H1 (cell line): ENCODE measurements around the gene SHOX. TPM values are rescaled to one million over a fixed set of nuclear protein-coding genes. Genes with fewer than 3 reads are reported as not detected.
A peak's percentile ranks its signal among the peaks of the same experiment; 100 is the strongest.

ENCODE experiments used
- CTCF ChIA-PET: fragments of 300-600 bp; sonication (Branson Sonifier 250); formaldehyde crosslinking; loops from one replicate; lab custom pipeline; 2021; ENCODE audit not compliant: partially characterized antibody; lab: Charles Lee
- POLR2A ChIA-PET: fragments of 300-600 bp; sonication (Branson Sonifier 250); formaldehyde crosslinking; loops from one replicate; lab custom pipeline; 2021; ENCODE audit warnings: inconsistent platforms; ENCODE audit not compliant: partially characterized antibody; lab: Charles Lee
- DNase-seq, 2 experiments: peaks; one replicate each; pipeline versions ENCODE4 v3.0.0 to v3.0.0-alpha.2; 2010 to 2022; ENCODE audit warnings: low spot score in 2 of 2, low read depth in 1 of 2, mixed read lengths in 1 of 2
- FAIRE-seq: peaks from 2 replicates; lab custom pipeline; 2011; peaks lifted over from hg19 to GRCh38; lab: Jason Lieb, UNC
- H2AFZ ChIP-seq: 2 replicates; pipeline ENCODE4 v1.8.1; 2012; ENCODE audit warnings: low read length, inconsistent platforms
- H2AK5ac ChIP-seq: 2 replicates; pipeline ENCODE4 v1.6.1; 2013; ENCODE audit warnings: low read depth, low read length
- H2BK120ac ChIP-seq: replicated peaks from 2 replicates; pipeline ENCODE3; 2013; ENCODE audit warnings: low read depth, low read length, inconsistent platforms
- H2BK12ac ChIP-seq: 2 replicates; pipeline ENCODE4 v1.6.1; 2013; ENCODE audit warnings: low read depth, low read length
- H2BK15ac ChIP-seq: 2 replicates; pipeline ENCODE4 v1.6.1; 2013; ENCODE audit warnings: low read length
- H2BK20ac ChIP-seq: 2 replicates; pipeline ENCODE4 v1.6.1; 2013; ENCODE audit warnings: low read length
- H2BK5ac ChIP-seq: 2 replicates; pipeline ENCODE4 v1.6.1; 2013; ENCODE audit warnings: low read depth, low read length
- H3K14ac ChIP-seq: 2 replicates; pipeline ENCODE4 v1.6.1; 2013; ENCODE audit warnings: inconsistent platforms; ENCODE audit not compliant: insufficient read length
- H3K18ac ChIP-seq: 2 replicates; pipeline ENCODE4 v1.6.1; 2013; ENCODE audit warnings: low read length; ENCODE audit errors: extremely low read depth
- H3K23ac ChIP-seq: 2 replicates; pipeline ENCODE4 v1.6.1; 2013; ENCODE audit warnings: inconsistent platforms; ENCODE audit not compliant: insufficient read length
- H3K23me2 ChIP-seq: 2 replicates; pipeline ENCODE4 v1.6.1; 2013; ENCODE audit warnings: low read depth, low read length
- H3K27ac ChIP-seq: 2 replicates; pipeline ENCODE4 v1.6.1; 2011; ENCODE audit warnings: low read depth, low read length, inconsistent platforms
- H3K27me3 ChIP-seq, 4 experiments: replicated peaks in 1 of 4; 1 replicate in 1 of 4; 2 replicates in 3 of 4; pipeline versions ENCODE4 v1.6.1 to v1.8.1; 2011 to 2013; ENCODE audit warnings: low read length in 3 of 4, mild to moderate bottlenecking in 3 of 4, inconsistent platforms in 2 of 4, mixed read lengths in 2 of 4, moderate library complexity in 1 of 4; ENCODE audit not compliant: control insufficient read depth in 3 of 4, insufficient read depth in 3 of 4; ENCODE audit errors: extremely low read depth in 1 of 4
- H3K36me3 ChIP-seq, 4 experiments: 2 replicates each; pipeline versions ENCODE4 v1.6.1 to v1.8.1; 2011 to 2013; ENCODE audit warnings: mild to moderate bottlenecking in 4 of 4, low read length in 3 of 4, moderate library complexity in 2 of 4, control low read depth in 1 of 4, inconsistent platforms in 1 of 4; ENCODE audit not compliant: insufficient read depth in 4 of 4, control insufficient read depth in 2 of 4
- H3K4ac ChIP-seq: replicated peaks from 2 replicates; pipeline ENCODE3; 2013; ENCODE audit warnings: low read length, low read depth, mixed read lengths, inconsistent platforms; ENCODE audit not compliant: insufficient read length
- H3K4me1 ChIP-seq, 4 experiments: replicated peaks in 1 of 4; 1 replicate in 1 of 4; 2 replicates in 3 of 4; pipeline versions ENCODE4 v1.6.1 to v1.8.1; 2011 to 2013; ENCODE audit warnings: low read length in 3 of 4, inconsistent platforms in 2 of 4, mixed read lengths in 1 of 4; ENCODE audit not compliant: insufficient read depth in 4 of 4, control insufficient read depth in 3 of 4
- H3K4me2 ChIP-seq, 2 experiments: 2 replicates each; pipeline versions ENCODE4 v1.6.1 to v1.8.1; 2011 to 2013; ENCODE audit warnings: low read depth in 2 of 2, low read length in 2 of 2, control low read depth in 1 of 2, inconsistent platforms in 1 of 2, mild to moderate bottlenecking in 1 of 2; ENCODE audit not compliant: insufficient read depth in 1 of 2
- H3K4me3 ChIP-seq, 4 experiments: fragments of 200-600, 300-600 bp in 1 of 4; sonication (generic), shearing (Covaris generic), sonication (Bioruptor Twin) in 1 of 4; 2 replicates each; pipeline versions ENCODE4 v1.5.1 to v1.8.1; 2011 to 2016; ENCODE audit warnings: low read length in 4 of 4, low read depth in 3 of 4, control low read depth in 2 of 4, inconsistent platforms in 2 of 4, mild to moderate bottlenecking in 2 of 4, mixed read lengths in 1 of 4, moderate library complexity in 1 of 4; ENCODE audit not compliant: insufficient read depth in 2 of 4; ENCODE audit errors: extremely low read depth in 1 of 4
- H3K56ac ChIP-seq: replicated peaks from 2 replicates; pipeline ENCODE3; 2013; ENCODE audit warnings: low read depth, mild to moderate bottlenecking, mixed read lengths, low read length, inconsistent platforms; ENCODE audit not compliant: insufficient read length
- H3K79me1 ChIP-seq: 2 replicates; pipeline ENCODE4 v1.6.1; 2013; ENCODE audit warnings: low read depth, low read length, control low read depth
- H3K79me2 ChIP-seq, 2 experiments: 2 replicates each; pipeline versions ENCODE4 v1.6.1 to v1.8.1; 2012 to 2013; ENCODE audit warnings: low read length in 2 of 2, mild to moderate bottlenecking in 2 of 2, inconsistent platforms in 1 of 2; ENCODE audit not compliant: insufficient read depth in 2 of 2, control insufficient read depth in 1 of 2
- H3K9ac ChIP-seq, 4 experiments: replicated peaks in 1 of 4; 1 replicate in 1 of 4; 2 replicates in 3 of 4; pipeline versions ENCODE4 v1.6.1 to v1.8.1; 2011 to 2013; ENCODE audit warnings: low read depth in 3 of 4, low read length in 3 of 4, control low read depth in 2 of 4, mild to moderate bottlenecking in 2 of 4, moderate library complexity in 2 of 4, inconsistent platforms in 1 of 4; ENCODE audit errors: extremely low read depth in 1 of 4
- H3K9me3 ChIP-seq, 2 experiments: 2 replicates each; pipeline versions ENCODE4 v1.6.1 to v1.8.1; 2012 to 2013; ENCODE audit warnings: mild to moderate bottlenecking in 2 of 2, moderate library complexity in 2 of 2, control low read depth in 1 of 2, inconsistent platforms in 1 of 2, low read depth in 1 of 2, low read length in 1 of 2, mixed read lengths in 1 of 2; ENCODE audit not compliant: insufficient read depth in 2 of 2
- H4K20me1 ChIP-seq, 2 experiments: replicated peaks in 1 of 2; 2 replicates each; pipeline versions ENCODE3 to v1.8.1; 2011 to 2013; ENCODE audit warnings: inconsistent platforms in 2 of 2, low read length in 2 of 2, mild to moderate bottlenecking in 1 of 2; ENCODE audit not compliant: insufficient read depth in 2 of 2, control insufficient read depth in 1 of 2
- H4K5ac ChIP-seq: 2 replicates; pipeline ENCODE4 v1.6.1; 2013; ENCODE audit warnings: low read length, low read depth, mixed read lengths, inconsistent platforms; ENCODE audit not compliant: insufficient read length
- H4K8ac ChIP-seq: 2 replicates; pipeline ENCODE4 v1.8.0; 2013; ENCODE audit warnings: mild to moderate bottlenecking, moderate library complexity, low read length, inconsistent platforms; ENCODE audit not compliant: insufficient read depth; ENCODE audit errors: extremely low read depth
- H4K91ac ChIP-seq: replicated peaks from 2 replicates; pipeline ENCODE3; 2013; ENCODE audit warnings: low read length, mixed read lengths, inconsistent platforms; ENCODE audit not compliant: insufficient read length
- CBX8 ChIP-seq: fragments of 300-800, 300-1000 bp; sonication (generic); IDR thresholded peaks from 2 replicates; pipeline ENCODE4 v1.7.1; 2016; ENCODE audit warnings: low read depth, low read length, borderline replicate concordance
- CTBP2 ChIP-seq: IDR thresholded peaks from 2 replicates; pipeline ENCODE4 v1.7.0; 2011; ENCODE audit warnings: borderline replicate concordance, mild to moderate bottlenecking, moderate library complexity, mixed read lengths, low read length; ENCODE audit not compliant: insufficient read depth, insufficient read length
- HDAC2 ChIP-seq, 2 experiments: fragments of 300-600 bp in 1 of 2; sonication (generic) in 1 of 2; IDR thresholded peaks; 2 replicates each; pipeline ENCODE4 v1.6.1; 2011 to 2012; ENCODE audit warnings: low read depth in 2 of 2, low read length in 2 of 2, mild to moderate bottlenecking in 2 of 2, moderate library complexity in 2 of 2, borderline replicate concordance in 1 of 2, inconsistent platforms in 1 of 2
- RNF2 ChIP-seq: fragments of 200-900, 300-1000 bp; sonication (generic); IDR thresholded peaks from 2 replicates; pipeline ENCODE4 v1.7.1; 2016; ENCODE audit warnings: borderline replicate concordance, low read depth, mild to moderate bottlenecking, antibody characterized with exemption, low read length; ENCODE audit not compliant: poor library complexity, severe bottlenecking; ENCODE audit errors: missing control alignments
- RXRA ChIP-seq: IDR thresholded peaks from 2 replicates; pipeline ENCODE4 v1.6.1; 2011; ENCODE audit warnings: low read depth, mild to moderate bottlenecking, low read length, moderate library complexity; ENCODE audit not compliant: insufficient read depth
- SUZ12 ChIP-seq: fragments of 200-600 bp; sonication (generic); IDR thresholded peaks from 2 replicates; pipeline ENCODE4 v1.6.1; 2012; ENCODE audit warnings: mild to moderate bottlenecking, inconsistent platforms, low read length, moderate library complexity, mixed read lengths
- WGBS, 2 experiments: shearing (Covaris generic) in 1 of 2; methylation state at CpG; one replicate each; pipeline versions ENCODE4 v1.1.6 to v1.1.7; 2013 to 2015; ENCODE audit warnings: low lambda C conversion rate in 2 of 2, mixed read lengths in 2 of 2, inconsistent platforms in 1 of 2, low coverage in 1 of 2, missing lambda C conversion rate in 1 of 2; ENCODE audit not compliant: insufficient replicate concordance in 2 of 2, insufficient coverage in 1 of 2, insufficient read length in 1 of 2; ENCODE audit errors: extremely low coverage in 1 of 2, missing lambda C conversion rate in 1 of 2; 5-methylcytosine and 5-hydroxymethylcytosine counted together
- polyA plus RNA-seq, 7 experiments: library from polyadenylated mRNA; depleted of rRNA in 3 of 7; stranded (reverse) in 5 of 7; unstranded in 2 of 7; fragments of >200 nt in 5 of 7; fragments of 200-250 nt in 2 of 7; gene quantifications; 1 replicate in 5 of 7; 2 replicates in 1 of 7; 4 replicates in 1 of 7; pipeline versions ENCODE4 v1.2.1 to v1.2.3, GENCODE V29; 2011 to 2013; ENCODE audit warnings: missing spikeins in 2 of 7, mixed read lengths in 2 of 7
- total RNA-seq: library from RNA; stranded (reverse); fragmentation: NEBNext Ultra II Directional; extraction: Animal tissue kit (Norgen Biotek cat#: 25700); gene quantifications from 2 replicates; pipeline ENCODE4 v1.2.1, GENCODE V29; 2021

SHOX gene
- total and polyA plus RNA-seq, 2 of the 8 experiments (the other 6 are each of a cell fraction or from before 2014, with no cell fraction given) = 0.05 to 0.15 TPM

GRCh38 chrX:629230-630006 lies 1.2 kb upstream of the SHOX start:
- CTCF ChIA-PET = no interaction called here
- H3K27ac ChIP-seq = no peak overlapping the region
- H2AFZ ChIP-seq = no peak overlapping the region
- H3K14ac ChIP-seq = no peak overlapping the region
- peak overlapping the region; percentile 71 to 79 for H3K4me2 ChIP-seq
- no peaks in the 10 kb centered on the region; a peak in 1 of 4 replicates for H3K9me3 ChIP-seq
- no peaks in the 10 kb centered on the region for H3K79me1 ChIP-seq
- no peak overlapping the region for H3K4ac ChIP-seq
- peaks cover 11 to 28% (median 17%) of the 10 kb centered on the region in 4 experiments for H3K4me1 ChIP-seq
- H4K91ac ChIP-seq = peak overlapping the region; percentile 32
- H3K27me3 ChIP-seq = peaks cover 70 to 94% (median 84%) of the 10 kb centered on the region in 4 experiments
- H3K56ac ChIP-seq = no peak overlapping the region
- peaks cover 4 to 10% of the 10 kb centered on the region in 2 experiments for H4K20me1 ChIP-seq
- H3K18ac ChIP-seq = peak overlapping the region; percentile 24; the same call in 1 of the 2 replicates
- TF ChIP-seq HDAC2 (IDR thresholded peaks at IDR 0.05; ENCODE audit: borderline replicate concordance in 1 of 2, low read depth in 2 of 2, low read length in 2 of 2) = no peak
- TF ChIP-seq RNF2 = peak; percentile 100
- peak; percentile 99 for TF ChIP-seq CBX8
- peak; percentile 94 for TF ChIP-seq SUZ12
- TF ChIP-seq RXRA = no peak
- peak; percentile 9 for TF ChIP-seq CTBP2
- H2BK12ac ChIP-seq = peak overlapping the region; percentile 84; the same call in 1 of the 2 replicates
- no peaks in the 10 kb centered on the region; the same call in 1 of the 2 replicates for H3K23me2 ChIP-seq
- H4K5ac ChIP-seq = no peak overlapping the region
- 0 out of 2 replicates have a peak overlapping the region, but pooled peaks have one; percentile 32 for H2BK20ac ChIP-seq
- H3K79me2 ChIP-seq = no peaks in the 10 kb centered on the region
- FAIRE-seq (no peak), DNase-seq (peak in 1 of 2 experiments; percentile 52)
- no peak overlapping the region for H3K9ac ChIP-seq
- POLR2A ChIA-PET = no interaction called here
- no peak overlapping the region for H3K23ac ChIP-seq
- H3K4me3 ChIP-seq = peak overlapping the region in 1 of 4 experiments; percentile 59; a peak in 2 of 8 replicates
- H2BK15ac ChIP-seq = peak overlapping the region; percentile 88
- H2BK120ac ChIP-seq = no peak overlapping the region
- peaks cover 0 to 8% (median 0%) of the 10 kb centered on the region in 4 experiments; a peak in 1 of 8 replicates for H3K36me3 ChIP-seq
- WGBS, 2 experiments = 9% methylated on average over 29 of the region's 30 CpGs; no CpG with 5 or more reads in 1 of the 2 experiments
- peak overlapping the region; percentile 98 for H2AK5ac ChIP-seq
- H2BK5ac ChIP-seq = no peak overlapping the region; the same call in 1 of the 2 replicates
- H4K8ac ChIP-seq = no peak overlapping the region
